ENCODE measurements around the gene GJC1.

DNA sequence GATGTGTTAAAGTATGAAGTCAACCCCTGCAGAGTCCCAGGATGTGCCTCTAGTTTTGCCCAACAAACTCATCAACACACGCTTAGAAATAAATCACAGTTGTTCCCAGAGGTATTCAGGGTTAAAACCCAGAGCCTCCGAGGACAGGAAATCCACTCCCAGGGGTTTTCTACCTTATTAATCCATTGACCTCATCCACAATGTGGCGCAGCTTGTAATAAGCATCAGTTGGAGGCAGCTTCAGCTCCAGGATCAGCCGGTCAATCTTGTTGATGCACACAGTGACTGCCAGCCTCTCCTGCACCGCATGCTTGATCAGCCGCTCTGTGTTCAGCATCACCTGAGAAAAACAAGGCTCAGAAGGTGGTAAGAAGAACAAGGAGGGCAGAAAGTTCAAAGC, 45.7 kb upstream of the GJC1 start:
- TF ChIP-seq, protein P1, sequence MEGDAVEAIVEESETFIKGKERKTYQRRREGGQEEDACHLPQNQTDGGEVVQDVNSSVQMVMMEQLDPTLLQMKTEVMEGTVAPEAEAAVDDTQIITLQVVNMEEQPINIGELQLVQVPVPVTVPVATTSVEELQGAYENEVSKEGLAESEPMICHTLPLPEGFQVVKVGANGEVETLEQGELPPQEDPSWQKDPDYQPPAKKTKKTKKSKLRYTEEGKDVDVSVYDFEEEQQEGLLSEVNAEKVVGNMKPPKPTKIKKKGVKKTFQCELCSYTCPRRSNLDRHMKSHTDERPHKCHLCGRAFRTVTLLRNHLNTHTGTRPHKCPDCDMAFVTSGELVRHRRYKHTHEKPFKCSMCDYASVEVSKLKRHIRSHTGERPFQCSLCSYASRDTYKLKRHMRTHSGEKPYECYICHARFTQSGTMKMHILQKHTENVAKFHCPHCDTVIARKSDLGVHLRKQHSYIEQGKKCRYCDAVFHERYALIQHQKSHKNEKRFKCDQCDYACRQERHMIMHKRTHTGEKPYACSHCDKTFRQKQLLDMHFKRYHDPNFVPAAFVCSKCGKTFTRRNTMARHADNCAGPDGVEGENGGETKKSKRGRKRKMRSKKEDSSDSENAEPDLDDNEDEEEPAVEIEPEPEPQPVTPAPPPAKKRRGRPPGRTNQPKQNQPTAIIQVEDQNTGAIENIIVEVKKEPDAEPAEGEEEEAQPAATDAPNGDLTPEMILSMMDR (IDR thresholded peaks at IDR 0.05) = no peak
- no peak for TF ChIP-seq POLR2A (IDR thresholded peaks at IDR 0.05)

All from breast epithelium (tissue), 3 donors.